PC-9 (cell line): ENCODE results near the gene MGAT5. TPM values are rescaled to one million over a fixed set of nuclear protein-coding genes. Genes with fewer than 3 reads are reported as not detected.

Experiments used
- BruUV-seq: library from RNA; stranded (reverse); fragments of 400-500 nt; replicated peaks from 2 replicates; lab custom pipeline; 2021; lab: Mats Ljungman, UMichigan
- CTCF ChIA-PET: fragments of 300-600 bp; sonication (Branson Sonifier 250); formaldehyde crosslinking; loops from one replicate; lab custom pipeline; 2022; ENCODE audit warnings: antibody characterized with exemption; lab: Charles Lee
- POLR2A ChIA-PET: fragments of 300-600 bp; sonication (Branson Sonifier 250); formaldehyde crosslinking; loops from one replicate; lab custom pipeline; 2022; ENCODE audit warnings: antibody characterized with exemption; ENCODE audit not compliant: unreplicated experiment; lab: Charles Lee
- DNase-seq, 2 experiments: peaks; one replicate each; pipeline versions ENCODE4 v3.0.0 to v3.0.0-alpha.2; 2015 to 2022; ENCODE audit warnings: mixed read lengths in 1 of 2
- H2AFZ ChIP-seq: fragments of 200-600 bp; sonication (generic); 2 replicates; pipeline ENCODE4 v1.8.1; 2017; ENCODE audit warnings: antibody characterized with exemption
- H3F3A ChIP-seq: fragments of 200-600 bp; sonication (generic); 2 replicates; pipeline ENCODE4 v1.8.1; 2017; ENCODE audit warnings: antibody characterized with exemption, mild to moderate bottlenecking, low read depth; ENCODE audit not compliant: insufficient read depth
- H3K27ac ChIP-seq: fragments of 200-600 bp; sonication (generic); 2 replicates; pipeline ENCODE4 v1.6.1; 2016; ENCODE audit warnings: mixed run types
- H3K27me3 ChIP-seq: fragments of 200-600 bp; sonication (generic); 2 replicates; pipeline ENCODE4 v1.6.1; 2016; ENCODE audit warnings: low read depth, mixed run types; ENCODE audit not compliant: insufficient read depth
- H3K36me3 ChIP-seq: fragments of 200-600 bp; sonication (generic); 2 replicates; pipeline ENCODE4 v1.6.1; 2016; ENCODE audit warnings: low read depth, mixed run types
- H3K4me1 ChIP-seq: fragments of 200-600 bp; sonication (generic); replicated peaks from 2 replicates; pipeline ENCODE4 v1.6.1; 2016; ENCODE audit warnings: mixed run types; ENCODE audit not compliant: insufficient read depth
- H3K4me2 ChIP-seq: fragments of 200-600 bp; sonication (generic); 2 replicates; pipeline ENCODE4 v1.6.1; 2017; ENCODE audit warnings: mixed run types
- H3K4me3 ChIP-seq: fragments of 200-600 bp; sonication (generic); 2 replicates; pipeline ENCODE4 v1.6.1; 2016; ENCODE audit warnings: mixed run types
- H3K79me2 ChIP-seq: fragments of 200-600 bp; sonication (generic); 2 replicates; pipeline ENCODE4 v1.6.1; 2017; ENCODE audit warnings: low read depth, mixed run types
- H3K9me2 ChIP-seq: fragments of 200-600 bp; sonication (generic); 2 replicates; pipeline ENCODE4 v1.8.1; 2017; ENCODE audit warnings: mild to moderate bottlenecking; ENCODE audit not compliant: insufficient read depth
- H3K9me3 ChIP-seq: fragments of 200-600 bp; sonication (generic); 2 replicates; pipeline ENCODE4 v1.8.1; 2016; ENCODE audit warnings: low read depth; ENCODE audit not compliant: insufficient read depth
- H4K20me1 ChIP-seq: fragments of 200-600 bp; sonication (generic); 2 replicates; pipeline ENCODE4 v1.8.1; 2017; ENCODE audit not compliant: insufficient read depth
- CTCF ChIP-seq: fragments of 200-600 bp; sonication (generic); conservative IDR thresholded peaks from 2 replicates; pipeline ENCODE4 v1.6.1; 2017; ENCODE audit warnings: mixed run types, antibody characterized with exemption, mild to moderate bottlenecking, moderate library complexity
- EZH2 ChIP-seq: fragments of 200-600 bp; sonication (generic); IDR thresholded peaks from 2 replicates; pipeline ENCODE4 v1.8.0; 2017; ENCODE audit warnings: antibody characterized with exemption, low read depth
- intact Hi-C: fragments of 100-400 bp; cut with micrococcal nuclease; formaldehyde crosslinking; loops from one replicate; pipeline ENCODE4 v1.10.0; 2022; ENCODE audit not compliant: unreplicated experiment
- total RNA-seq: library from RNA; stranded (reverse); gene quantifications from 2 replicates; pipeline ENCODE4 v1.2.3, GENCODE V29; 2021

The MGAT5 gene
- total RNA-seq, 1 experiment from 2014 or later, result 33.5 TPM

GRCh38 chr2:134228493-134228903, 25.4 kb upstream of the MGAT5 start:
- Histone ChIP-seq H3K9me2 (no peaks in the 10 kb centered on the region), H3K4me2 (no peak overlapping the region), H3K79me2 (no peaks in the 10 kb centered on the region), H3K27me3 (no peaks in the 10 kb centered on the region), H3K4me1 (peaks cover 22% of the 10 kb centered on the region), H3F3A (peaks cover 20% of the 10 kb centered on the region; the same call in 1 of the 2 replicates), H3K9me3 (no peaks in the 10 kb centered on the region), H4K20me1 (0 out of 2 replicates have a peak, but pooled peaks cover 3% of the 10 kb centered on the region), H3K27ac (no peak overlapping the region), H3K4me3 (no peak overlapping the region), H2AFZ (no peak overlapping the region), H3K36me3 (no peaks in the 10 kb centered on the region)
- CTCF ChIA-PET, result interaction anchor here (0.6 kb wide), 1 partner anchor 12 kb away, joined by 3 read pairs; no protein-coding TSS in a partner anchor
- TF ChIP-seq CTCF (peak; percentile 71), EZH2 (no peak)
- intact Hi-C loops, result no loop called here
- no TSS peak for BruUV-seq
- POLR2A ChIA-PET, result interaction anchor here (0.6 to 0.7 kb wide), 3 partner anchors 104 to 690 kb away, joined by 3 read pairs; partner anchors contain the start of gene CCNT2
- DNase-seq, result no peak

- Histone ChIP-seq H3K9me3 (no peaks in the 10 kb centered on the region), H3K4me3 (no peak overlapping the region), H2AFZ (no peak overlapping the region), H3K36me3 (no peaks in the 10 kb centered on the region), H3K27ac (no peak overlapping the region), H3K4me2 (no peak overlapping the region), H3F3A (peaks cover 24% of the 10 kb centered on the region; the same call in 1 of the 2 replicates), H3K9me2 (no peaks in the 10 kb centered on the region), H3K27me3 (no peaks in the 10 kb centered on the region), H4K20me1 (0 out of 2 replicates have a peak, but pooled peaks cover 3% of the 10 kb centered on the region), H3K4me1 (peaks cover 32% of the 10 kb centered on the region), H3K79me2 (no peaks in the 10 kb centered on the region)
- TF ChIP-seq EZH2, result no peak
- no peak for TF ChIP-seq CTCF
- no TSS peak for BruUV-seq
- no peak for DNase-seq
- ChIA-PET CTCF (interaction anchor here (0.7 kb wide), 1 partner anchor 21 kb away, joined by 3 read pairs; no protein-coding TSS in a partner anchor), POLR2A (interaction anchor here (0.6 kb wide), 1 partner anchor 1720 kb away, joined by 7 read pairs; no protein-coding TSS in a partner anchor)
- intact Hi-C loops, result no loop called here
Measured at GRCh38 chr2:134229540-134229939, 24.3 kb upstream of the MGAT5 start.

GRCh38 chr2:134230885-134231284, 23.0 kb upstream of the MGAT5 start:
- TF ChIP-seq EZH2, result no peak
- no peak for TF ChIP-seq CTCF
- Histone ChIP-seq H3F3A (peaks cover 24% of the 10 kb centered on the region; the same call in 1 of the 2 replicates), H3K27ac (no peak overlapping the region), H3K4me3 (no peak overlapping the region), H3K9me2 (no peaks in the 10 kb centered on the region), H3K27me3 (no peaks in the 10 kb centered on the region), H2AFZ (no peak overlapping the region), H3K4me1 (peaks cover 35% of the 10 kb centered on the region), H3K4me2 (no peak overlapping the region), H3K9me3 (no peaks in the 10 kb centered on the region; the same call in 1 of the 2 replicates), H4K20me1 (no peaks in the 10 kb centered on the region), H3K36me3 (no peaks in the 10 kb centered on the region), H3K79me2 (no peaks in the 10 kb centered on the region)
- ChIA-PET POLR2A (no interaction called here), CTCF (interaction anchor here (0.6 to 0.9 kb wide), 2 partner anchors 23 to 24 kb away, joined by 3 to 4 read pairs; no protein-coding TSS in a partner anchor)
- intact Hi-C loops, result no loop called here
- DNase-seq, result no peak
- no TSS peak for BruUV-seq
